A549 (cell line): Measurements from ENCODE around the gene CUL1. TPM values are rescaled to one million over a fixed set of nuclear protein-coding genes. Genes with fewer than 3 reads are reported as not detected.

Experiments
- ATAC-seq, 2 experiments: fragments of 200-7000 bp in 1 of 2; fragments of >200 bp in 1 of 2; cut with Nextera tagmentation in 1 of 2; cut with Tn5 transposase in 1 of 2; 3 replicates each; pipeline versions ENCODE4 v1.8.0 to v1.9.1; 2018 to 2020; ENCODE audit warnings: mild to moderate bottlenecking in 1 of 2, moderate library complexity in 1 of 2
- CTCF ChIA-PET: fragments of 300-600 bp; sonication (Branson Sonifier 250); formaldehyde crosslinking; extraction: SDS; loops from one replicate; lab custom pipeline; 2021; ENCODE audit warnings: antibody characterized with exemption, inconsistent platforms; lab: Yijun Ruan, JAX
- POLR2A ChIA-PET: fragments of 350-600 bp; formaldehyde crosslinking; extraction: SDS; loops from one replicate; lab custom pipeline; 2021; ENCODE audit warnings: antibody characterized with exemption, inconsistent platforms; lab: Yijun Ruan, JAX
- DNase-seq, 2 experiments: peaks; one replicate each; pipeline versions ENCODE4 v3.0.0 to v3.0.0-alpha.2; 2011 to 2016; ENCODE audit warnings: low read depth in 1 of 2, low spot score in 1 of 2
- FAIRE-seq: peaks from 2 replicates; lab custom pipeline; 2011; peaks lifted over from hg19 to GRCh38; lab: Jason Lieb, UNC
- H3K27ac ChIP-seq, 2 experiments: fragments of >200 bp; sonication (Bioruptor Twin); formaldehyde crosslinking; 3 replicates each; pipeline ENCODE4 v1.5.1; 2016 to 2017
- H3K4me1 ChIP-seq: fragments of >200 bp; sonication (Bioruptor Twin); formaldehyde crosslinking; 3 replicates; pipeline ENCODE4 v1.6.1; 2016
- H3K4me2 ChIP-seq: fragments of >200 bp; sonication (Bioruptor Twin); formaldehyde crosslinking; 3 replicates; pipeline ENCODE4 v1.6.1; 2016
- H3K4me3 ChIP-seq: fragments of >200 bp; sonication (Bioruptor Twin); formaldehyde crosslinking; 3 replicates; pipeline ENCODE4 v1.5.1; 2016
- H3K9me3 ChIP-seq: fragments of >200 bp; sonication (Bioruptor Twin); formaldehyde crosslinking; 3 replicates; pipeline ENCODE4 v1.6.1; 2016
- BHLHE40 ChIP-seq: IDR thresholded peaks from 2 replicates; pipeline ENCODE4 v1.6.1; 2012; ENCODE audit warnings: low read depth, low read length, inconsistent platforms
- CBX2 ChIP-seq: fragments of 200-600 bp; sonication (generic); IDR thresholded peaks from 2 replicates; pipeline ENCODE4 v1.6.1; 2016; ENCODE audit warnings: low read depth, mild to moderate bottlenecking, borderline replicate concordance
- CBX8 ChIP-seq: fragments of 200-600 bp; sonication (generic); IDR thresholded peaks from 2 replicates; pipeline ENCODE4 v1.6.1; 2016
- CEBPB ChIP-seq, 2 experiments: fragments of >200 bp in 1 of 2; sonication (Bioruptor Twin) in 1 of 2; formaldehyde crosslinking in 1 of 2; IDR thresholded peaks; 2 replicates each; pipeline ENCODE4 v1.6.1; 2012 to 2016
- EHF ChIP-seq: fragments of 250-450 bp; sonication (Bioruptor Pico); IDR thresholded peaks from 2 replicates; pipeline ENCODE4 v1.5.0; 2020; ENCODE audit warnings: mild to moderate bottlenecking
- ESRRA ChIP-seq: fragments of 150-350 bp; IDR thresholded peaks from 2 replicates; pipeline ENCODE4 v1.6.1; 2014; ENCODE audit warnings: mild to moderate bottlenecking, low read length, borderline replicate concordance
- FOSL2 ChIP-seq, 2 experiments: fragments of 450-650 bp in 1 of 2; fragments of >200 bp in 1 of 2; sonication (Bioruptor Twin) in 1 of 2; formaldehyde crosslinking; IDR thresholded peaks; 2 replicates each; pipeline versions ENCODE4 v1.5.0 to v1.6.1; 2016 to 2020; ENCODE audit warnings: mild to moderate bottlenecking in 1 of 2, moderate library complexity in 1 of 2
- FOXS1 ChIP-seq: fragments of 250-450 bp; sonication (Bioruptor Pico); IDR thresholded peaks from 2 replicates; pipeline ENCODE4 v1.5.0; 2020; ENCODE audit warnings: mild to moderate bottlenecking, moderate library complexity
- GATA3 ChIP-seq: IDR thresholded peaks from 2 replicates; pipeline ENCODE4 v1.6.1; 2012; ENCODE audit warnings: borderline replicate concordance
- HDAC2 ChIP-seq: fragments of 200-600 bp; sonication (generic); IDR thresholded peaks from 2 replicates; pipeline ENCODE4 v1.6.1; 2016
- HOXB5 ChIP-seq: fragments of 250-450 bp; sonication (Bioruptor Pico); IDR thresholded peaks from 2 replicates; pipeline ENCODE4 v1.5.0; 2020; ENCODE audit warnings: mild to moderate bottlenecking, moderate library complexity
- JUN ChIP-seq, 2 experiments: fragments of >200 bp; sonication (Bioruptor Twin); formaldehyde crosslinking; IDR thresholded peaks; 2 replicates in 1 of 2; 3 replicates in 1 of 2; pipeline ENCODE4 v1.6.1; 2016 to 2017
- JUNB ChIP-seq: fragments of >200 bp; sonication (Bioruptor Twin); formaldehyde crosslinking; IDR thresholded peaks from 2 replicates; pipeline ENCODE4 v1.6.1; 2016
- MYC ChIP-seq: IDR thresholded peaks from 2 replicates; pipeline ENCODE4 v1.6.1; 2012; ENCODE audit warnings: mild to moderate bottlenecking, inconsistent platforms, low read length, improper control_type of control experiment, borderline replicate concordance
- PHF8 ChIP-seq: fragments of 200-600 bp; sonication (generic); IDR thresholded peaks from 2 replicates; pipeline ENCODE4 v1.6.1; 2016; ENCODE audit warnings: low read depth, mild to moderate bottlenecking, antibody characterized with exemption, moderate library complexity, borderline replicate concordance
- RNF2 ChIP-seq: fragments of 200-600 bp; sonication (generic); IDR thresholded peaks from 2 replicates; pipeline ENCODE4 v1.6.1; 2016; ENCODE audit warnings: low read depth, mild to moderate bottlenecking, antibody characterized with exemption, moderate library complexity, borderline replicate concordance
- TFCP2L1 ChIP-seq: fragments of 250-450 bp; sonication (Bioruptor Pico); IDR thresholded peaks from 2 replicates; pipeline ENCODE4 v1.5.0; 2021; ENCODE audit warnings: mild to moderate bottlenecking
- ZNF302 ChIP-seq: fragments of 250-450 bp; sonication (Bioruptor Pico); IDR thresholded peaks from 2 replicates; pipeline ENCODE4 v1.9.0; 2021; ENCODE audit warnings: inconsistent platforms, mild to moderate bottlenecking, moderate library complexity
- WGBS: methylation state at CpG from one replicate; pipeline ENCODE4 v1.1.6; 2017; ENCODE audit errors: missing lambda C conversion rate; 5-methylcytosine and 5-hydroxymethylcytosine counted together
- polyA plus RNA-seq, 4 experiments: library from polyadenylated mRNA; depleted of rRNA in 3 of 4; stranded (reverse); fragments of >200 nt; fragmentation: RNase III in 1 of 4; extraction: RNeasy Plus Mini Kit Qiagen cat#74134 plus additional on column Dnase treatment in 1 of 4; gene quantifications; 2 replicates in 3 of 4; 3 replicates in 1 of 4; pipeline ENCODE4 v1.2.3, GENCODE V29; 2011 to 2017
- TF ChIP-seq, protein P1 (sequence below): fragments of 250-450 bp; sonication (Bioruptor Pico); IDR thresholded peaks from 2 replicates; pipeline ENCODE4 v1.5.0; 2021; ENCODE audit warnings: mild to moderate bottlenecking, moderate library complexity, borderline replicate concordance
- TF ChIP-seq, protein P2 (sequence below): IDR thresholded peaks from 2 replicates; pipeline ENCODE4 v1.6.1; 2012; ENCODE audit warnings: low read depth, borderline replicate concordance
- TF ChIP-seq, protein P3 (sequence below): fragments of 200-600 bp; sonication (generic); IDR thresholded peaks from 2 replicates; pipeline ENCODE4 v1.6.1; 2016; ENCODE audit warnings: antibody characterized with exemption, mild to moderate bottlenecking, moderate library complexity
- TF ChIP-seq, protein P4 (sequence below): fragments of 450-650 bp; IDR thresholded peaks from 2 replicates; pipeline ENCODE4 v1.6.1; 2014; ENCODE audit warnings: antibody characterized with exemption
- TF ChIP-seq, protein P5 (sequence below): fragments of >200 bp; sonication (Bioruptor Twin); formaldehyde crosslinking; IDR thresholded peaks from 2 replicates; pipeline ENCODE4 v1.6.1; 2016
- TF ChIP-seq, protein P6 (sequence below): IDR thresholded peaks from 2 replicates; pipeline ENCODE4 v1.6.1; 2012

Gene CUL1
- polyA plus RNA-seq, 2 of the 4 experiments (the other 2 are of a cell fraction) = 57.9 to 70.6 TPM

DNA sequence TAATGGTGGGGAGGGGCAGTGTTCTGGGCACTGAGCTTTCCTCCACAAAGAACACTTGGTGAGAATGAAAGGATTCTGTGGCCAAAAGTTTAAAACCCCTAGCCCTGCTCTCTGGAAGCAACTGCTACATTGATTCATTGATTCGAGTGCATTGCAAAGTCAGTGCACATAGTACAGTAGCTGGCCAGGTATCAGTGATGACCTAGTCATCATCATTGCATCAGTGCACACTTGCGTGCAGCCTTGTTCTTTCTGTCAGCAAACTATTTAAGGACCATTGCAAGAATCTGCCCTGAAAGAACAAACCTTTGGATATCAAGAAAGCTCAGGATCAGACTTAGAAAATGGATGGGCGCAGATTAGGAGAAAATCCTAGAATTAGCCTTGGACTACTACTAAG lies 47.4 kb downstream of the CUL1 start:
- ATAC-seq = no peak
- Histone ChIP-seq H3K4me3 (no peak overlapping the region), H3K4me1 (no peaks in the 10 kb centered on the region), H3K9me3 (peaks cover 5% of the 10 kb centered on the region; the same call in 1 of the 3 replicates), H3K4me2 (no peak overlapping the region)
- CTCF ChIA-PET = interaction anchor here (0.6 to 1.9 kb wide), 4 partner anchors 15 to 401 kb away, joined by 4 to 7 read pairs (median 4); partner anchors contain the start of gene ZNF398
- no peak for FAIRE-seq
- DNase-seq = no peak
- TF ChIP-seq MYC (no peak), EHF (no peak), BHLHE40 (no peak), ZNF302 (CRISPR knock-in tag) (no peak), CEBPB (IDR thresholded peaks at IDR 0.05) (no peak), RNF2 (no peak), CBX2 (no peak), FOXS1 (CRISPR knock-in tag) (no peak), HDAC2 (no peak), ESRRA (no peak), PHF8 (no peak)
- TF ChIP-seq, protein P1, sequence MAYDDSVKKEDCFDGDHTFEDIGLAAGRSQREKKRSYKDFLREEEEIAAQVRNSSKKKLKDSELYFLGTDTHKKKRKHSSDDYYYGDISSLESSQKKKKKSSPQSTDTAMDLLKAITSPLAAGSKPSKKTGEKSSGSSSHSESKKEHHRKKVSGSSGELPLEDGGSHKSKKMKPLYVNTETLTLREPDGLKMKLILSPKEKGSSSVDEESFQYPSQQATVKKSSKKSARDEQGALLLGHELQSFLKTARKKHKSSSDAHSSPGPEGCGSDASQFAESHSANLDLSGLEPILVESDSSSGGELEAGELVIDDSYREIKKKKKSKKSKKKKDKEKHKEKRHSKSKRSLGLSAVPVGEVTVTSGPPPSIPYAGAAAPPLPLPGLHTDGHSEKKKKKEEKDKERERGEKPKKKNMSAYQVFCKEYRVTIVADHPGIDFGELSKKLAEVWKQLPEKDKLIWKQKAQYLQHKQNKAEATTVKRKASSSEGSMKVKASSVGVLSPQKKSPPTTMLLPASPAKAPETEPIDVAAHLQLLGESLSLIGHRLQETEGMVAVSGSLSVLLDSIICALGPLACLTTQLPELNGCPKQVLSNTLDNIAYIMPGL = no peak
- TF ChIP-seq, protein P2, sequence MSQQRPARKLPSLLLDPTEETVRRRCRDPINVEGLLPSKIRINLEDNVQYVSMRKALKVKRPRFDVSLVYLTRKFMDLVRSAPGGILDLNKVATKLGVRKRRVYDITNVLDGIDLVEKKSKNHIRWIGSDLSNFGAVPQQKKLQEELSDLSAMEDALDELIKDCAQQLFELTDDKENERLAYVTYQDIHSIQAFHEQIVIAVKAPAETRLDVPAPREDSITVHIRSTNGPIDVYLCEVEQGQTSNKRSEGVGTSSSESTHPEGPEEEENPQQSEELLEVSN = no peak
- TF ChIP-seq, protein P3, sequence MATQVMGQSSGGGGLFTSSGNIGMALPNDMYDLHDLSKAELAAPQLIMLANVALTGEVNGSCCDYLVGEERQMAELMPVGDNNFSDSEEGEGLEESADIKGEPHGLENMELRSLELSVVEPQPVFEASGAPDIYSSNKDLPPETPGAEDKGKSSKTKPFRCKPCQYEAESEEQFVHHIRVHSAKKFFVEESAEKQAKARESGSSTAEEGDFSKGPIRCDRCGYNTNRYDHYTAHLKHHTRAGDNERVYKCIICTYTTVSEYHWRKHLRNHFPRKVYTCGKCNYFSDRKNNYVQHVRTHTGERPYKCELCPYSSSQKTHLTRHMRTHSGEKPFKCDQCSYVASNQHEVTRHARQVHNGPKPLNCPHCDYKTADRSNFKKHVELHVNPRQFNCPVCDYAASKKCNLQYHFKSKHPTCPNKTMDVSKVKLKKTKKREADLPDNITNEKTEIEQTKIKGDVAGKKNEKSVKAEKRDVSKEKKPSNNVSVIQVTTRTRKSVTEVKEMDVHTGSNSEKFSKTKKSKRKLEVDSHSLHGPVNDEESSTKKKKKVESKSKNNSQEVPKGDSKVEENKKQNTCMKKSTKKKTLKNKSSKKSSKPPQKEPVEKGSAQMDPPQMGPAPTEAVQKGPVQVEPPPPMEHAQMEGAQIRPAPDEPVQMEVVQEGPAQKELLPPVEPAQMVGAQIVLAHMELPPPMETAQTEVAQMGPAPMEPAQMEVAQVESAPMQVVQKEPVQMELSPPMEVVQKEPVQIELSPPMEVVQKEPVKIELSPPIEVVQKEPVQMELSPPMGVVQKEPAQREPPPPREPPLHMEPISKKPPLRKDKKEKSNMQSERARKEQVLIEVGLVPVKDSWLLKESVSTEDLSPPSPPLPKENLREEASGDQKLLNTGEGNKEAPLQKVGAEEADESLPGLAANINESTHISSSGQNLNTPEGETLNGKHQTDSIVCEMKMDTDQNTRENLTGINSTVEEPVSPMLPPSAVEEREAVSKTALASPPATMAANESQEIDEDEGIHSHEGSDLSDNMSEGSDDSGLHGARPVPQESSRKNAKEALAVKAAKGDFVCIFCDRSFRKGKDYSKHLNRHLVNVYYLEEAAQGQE = no peak
- TF ChIP-seq, all 56 proteins: peak for 0
- POLR2A ChIA-PET = no interaction called here
- no peak overlapping the region for H3K27ac ChIP-seq
- 97% methylated on average over 3 of the region's 3 CpGs for WGBS

DNA sequence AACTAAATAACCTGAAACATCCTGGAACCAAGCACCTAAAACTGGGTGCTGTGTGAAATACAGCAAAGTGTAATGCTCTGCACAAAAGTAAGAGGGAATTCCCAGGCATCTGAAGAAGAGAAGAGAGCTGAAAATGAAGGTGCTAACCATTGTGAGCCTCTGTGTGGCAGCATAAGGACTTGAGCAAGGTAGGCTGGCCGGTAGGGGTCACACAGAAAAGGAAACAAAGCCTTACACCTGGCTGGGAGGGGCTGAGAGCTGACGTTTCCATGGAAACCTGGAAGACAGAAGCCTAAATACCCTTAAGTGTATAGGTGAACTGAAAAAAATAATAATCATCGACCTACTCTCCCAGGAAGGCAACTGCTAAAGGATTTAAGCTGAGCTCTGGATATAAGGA lies 48.6 kb downstream of the CUL1 start:
- CTCF ChIA-PET = interaction anchor here (0.6 to 1.9 kb wide), 3 partner anchors 14 to 171 kb away, joined by 4 to 7 read pairs (median 5); no protein-coding TSS in a partner anchor

More for the DNA sequence above, 48.6 kb downstream of the CUL1 start:
- Histone ChIP-seq H3K4me2 (no peak overlapping the region), H3K4me3 (no peak overlapping the region), H3K4me1 (no peaks in the 10 kb centered on the region), H3K9me3 (peaks cover 5% of the 10 kb centered on the region; the same call in 1 of the 3 replicates), H3K27ac (no peak overlapping the region)
- no peak for TF ChIP-seq FOSL2 (IDR thresholded peaks at IDR 0.05)
- TF ChIP-seq FOSL2 (CRISPR knock-in tag; IDR thresholded peaks at IDR 0.05) = no peak
- TF ChIP-seq HOXB5 (CRISPR knock-in tag) = no peak
- no peak for TF ChIP-seq RNF2
- TF ChIP-seq GATA3 = no peak
- TF ChIP-seq, protein P4, sequence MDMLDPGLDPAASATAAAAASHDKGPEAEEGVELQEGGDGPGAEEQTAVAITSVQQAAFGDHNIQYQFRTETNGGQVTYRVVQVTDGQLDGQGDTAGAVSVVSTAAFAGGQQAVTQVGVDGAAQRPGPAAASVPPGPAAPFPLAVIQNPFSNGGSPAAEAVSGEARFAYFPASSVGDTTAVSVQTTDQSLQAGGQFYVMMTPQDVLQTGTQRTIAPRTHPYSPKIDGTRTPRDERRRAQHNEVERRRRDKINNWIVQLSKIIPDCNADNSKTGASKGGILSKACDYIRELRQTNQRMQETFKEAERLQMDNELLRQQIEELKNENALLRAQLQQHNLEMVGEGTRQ = no peak
- TF ChIP-seq CBX8 = no peak
- no peak for TF ChIP-seq JUN (IDR thresholded peaks at IDR 0.05)
- no peak for TF ChIP-seq JUNB
- no peak for TF ChIP-seq ESRRA
- TF ChIP-seq, protein P5, sequence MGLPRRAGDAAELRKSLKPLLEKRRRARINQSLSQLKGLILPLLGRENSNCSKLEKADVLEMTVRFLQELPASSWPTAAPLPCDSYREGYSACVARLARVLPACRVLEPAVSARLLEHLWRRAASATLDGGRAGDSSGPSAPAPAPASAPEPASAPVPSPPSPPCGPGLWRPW = no peak
- no peak for TF ChIP-seq TFCP2L1
- TF ChIP-seq, protein P6, sequence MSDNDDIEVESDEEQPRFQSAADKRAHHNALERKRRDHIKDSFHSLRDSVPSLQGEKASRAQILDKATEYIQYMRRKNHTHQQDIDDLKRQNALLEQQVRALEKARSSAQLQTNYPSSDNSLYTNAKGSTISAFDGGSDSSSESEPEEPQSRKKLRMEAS = no peak
- DNase-seq (peak in 1 of 2 experiments; percentile 22), FAIRE-seq (no peak), ATAC-seq (peak in 1 of 2 experiments; percentile 57; a peak in 3 of 6 replicates)
- WGBS = 45% methylated on average over 3 of the region's 3 CpGs
- POLR2A ChIA-PET = interaction anchor here (1.2 kb wide), 1 partner anchor 49 kb away, joined by 3 read pairs; the partner anchor contains the start of gene CUL1
